Measurements from ENCODE around the gene OR51B5. TPM values are rescaled to one million over a fixed set of nuclear protein-coding genes. Genes with fewer than 3 reads are reported as not detected.
"Not testable (repeated sequence)": the region's sequence is repeated elsewhere in the genome, so short reads cannot be mapped to it uniquely, and the experiment has no call there.

The OR51B5 gene
- polyA plus RNA-seq, 1 donor (not counting 4 experiments of a cell fraction or from before 2014, with no cell fraction given), result not detected

GRCh38 chr11:5339771-5340322, 3.5 kb downstream of the OR51B5 start:
- no peaks in the 10 kb centered on the region for H3K4me1 ChIP-seq (ENCODE audit: control insufficient read depth, extremely low read depth, insufficient read depth, low read length)
- no peak overlapping the region for H3K4me3 ChIP-seq (ENCODE audit: control insufficient read depth in 2 of 3, extremely low read depth in 1 of 3, insufficient read depth in 2 of 3, low read depth in 1 of 3, low read length in 3 of 3)
- H2AFZ ChIP-seq (ENCODE audit: control insufficient read depth, low read length), result no peak overlapping the region
- H3K9ac ChIP-seq (ENCODE audit: control insufficient read depth, extremely low read depth, insufficient read depth, low read length), result no peak overlapping the region
- dilution Hi-C loops (cut with MboI; ENCODE audit: extremely low pct_ligation_motif_present, low sequenced_read_pairs), result no loop called here
- FAIRE-seq, result no peak
- no peaks in the 10 kb centered on the region for H3K9me3 ChIP-seq (ENCODE audit: control insufficient read depth, low read depth, low read length)
- H3K79me2 ChIP-seq (ENCODE audit: control insufficient read depth, insufficient read depth, low read length), result no peaks in the 10 kb centered on the region
- TF ChIP-seq, protein P1, sequence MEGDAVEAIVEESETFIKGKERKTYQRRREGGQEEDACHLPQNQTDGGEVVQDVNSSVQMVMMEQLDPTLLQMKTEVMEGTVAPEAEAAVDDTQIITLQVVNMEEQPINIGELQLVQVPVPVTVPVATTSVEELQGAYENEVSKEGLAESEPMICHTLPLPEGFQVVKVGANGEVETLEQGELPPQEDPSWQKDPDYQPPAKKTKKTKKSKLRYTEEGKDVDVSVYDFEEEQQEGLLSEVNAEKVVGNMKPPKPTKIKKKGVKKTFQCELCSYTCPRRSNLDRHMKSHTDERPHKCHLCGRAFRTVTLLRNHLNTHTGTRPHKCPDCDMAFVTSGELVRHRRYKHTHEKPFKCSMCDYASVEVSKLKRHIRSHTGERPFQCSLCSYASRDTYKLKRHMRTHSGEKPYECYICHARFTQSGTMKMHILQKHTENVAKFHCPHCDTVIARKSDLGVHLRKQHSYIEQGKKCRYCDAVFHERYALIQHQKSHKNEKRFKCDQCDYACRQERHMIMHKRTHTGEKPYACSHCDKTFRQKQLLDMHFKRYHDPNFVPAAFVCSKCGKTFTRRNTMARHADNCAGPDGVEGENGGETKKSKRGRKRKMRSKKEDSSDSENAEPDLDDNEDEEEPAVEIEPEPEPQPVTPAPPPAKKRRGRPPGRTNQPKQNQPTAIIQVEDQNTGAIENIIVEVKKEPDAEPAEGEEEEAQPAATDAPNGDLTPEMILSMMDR (optimal IDR thresholded peaks at IDR 0.05 in 1 of 3, IDR thresholded peaks at IDR 0.05 in 1 of 3, conservative IDR thresholded peaks at IDR 0.05 in 1 of 3; ENCODE audit: extremely low read depth in 1 of 3, insufficient read depth in 2 of 3, low read length in 3 of 3), result no peak
- no peak for TF ChIP-seq EZH2 (IDR thresholded peaks at IDR 0.05; ENCODE audit: low read length)
- no peak overlapping the region for H3K27ac ChIP-seq (ENCODE audit: control insufficient read depth, insufficient read depth, low read length)
- H3K4me2 ChIP-seq (ENCODE audit: control insufficient read depth, extremely low read depth, insufficient read depth, low read depth, low read length), result no peak overlapping the region
- H4K20me1 ChIP-seq (ENCODE audit: control insufficient read depth, extremely low read depth, insufficient read depth, low read length), result no peaks in the 10 kb centered on the region
- no peaks in the 10 kb centered on the region for H3K9me1 ChIP-seq (ENCODE audit: control insufficient read depth, extremely low read depth, insufficient read depth, low read length)
- H3K27me3 ChIP-seq (ENCODE audit: control insufficient read depth, extremely low read depth, insufficient read depth, low read length), result no peaks in the 10 kb centered on the region
- no peak for DNase-seq (ENCODE audit: low read depth, low spot score)
- no peaks in the 10 kb centered on the region for H3K36me3 ChIP-seq (ENCODE audit: control insufficient read depth in 2 of 2, extremely low read depth in 1 of 2, insufficient read depth in 2 of 2, low read length in 2 of 2)

DNA sequence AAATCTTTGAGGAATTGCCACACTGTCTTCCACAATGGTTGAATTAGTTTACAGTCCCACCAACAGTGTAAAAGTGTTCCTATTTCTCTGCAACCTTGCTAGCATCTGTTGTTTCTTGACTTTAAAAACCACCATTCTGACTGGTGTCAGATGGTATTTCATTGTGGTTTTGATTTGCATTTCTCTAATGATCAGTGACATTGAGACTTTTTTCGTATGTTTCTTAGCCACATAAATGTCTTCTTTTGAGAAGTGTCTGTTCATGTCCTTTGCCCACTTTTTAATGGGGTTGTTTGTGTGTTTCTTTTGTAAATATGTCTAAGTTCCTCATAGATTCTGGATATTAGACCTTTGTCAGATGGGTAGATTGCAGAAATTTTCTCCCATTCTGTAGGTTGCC, 6.1 kb downstream of the OR51B5 start:
- H3K36me3 ChIP-seq (ENCODE audit: control insufficient read depth in 2 of 2, extremely low read depth in 1 of 2, insufficient read depth in 2 of 2, low read length in 2 of 2); DNase-seq (ENCODE audit: low read depth, low spot score); H2AFZ ChIP-seq (ENCODE audit: control insufficient read depth, low read length); H3K4me3 ChIP-seq (ENCODE audit: control insufficient read depth in 2 of 3, extremely low read depth in 1 of 3, insufficient read depth in 2 of 3, low read depth in 1 of 3, low read length in 3 of 3); H3K9me3 ChIP-seq (ENCODE audit: control insufficient read depth, low read depth, low read length); dilution Hi-C loops (cut with MboI; ENCODE audit: extremely low pct_ligation_motif_present, low sequenced_read_pairs); H3K27me3 ChIP-seq (ENCODE audit: control insufficient read depth, extremely low read depth, insufficient read depth, low read length); H3K79me2 ChIP-seq (ENCODE audit: control insufficient read depth, insufficient read depth, low read length); H3K9ac ChIP-seq (ENCODE audit: control insufficient read depth, extremely low read depth, insufficient read depth, low read length); H3K9me1 ChIP-seq (ENCODE audit: control insufficient read depth, extremely low read depth, insufficient read depth, low read length); H3K4me1 ChIP-seq (ENCODE audit: control insufficient read depth, extremely low read depth, insufficient read depth, low read length); FAIRE-seq; H3K27ac ChIP-seq (ENCODE audit: control insufficient read depth, insufficient read depth, low read length); H3K4me2 ChIP-seq (ENCODE audit: control insufficient read depth, extremely low read depth, insufficient read depth, low read depth, low read length); H4K20me1 ChIP-seq (ENCODE audit: control insufficient read depth, extremely low read depth, insufficient read depth, low read length): not testable (repeated sequence)

- Histone ChIP-seq H3K4me3 (ENCODE audit: control insufficient read depth in 2 of 3, extremely low read depth in 1 of 3, insufficient read depth in 2 of 3, low read depth in 1 of 3, low read length in 3 of 3) (no peak overlapping the region), H3K79me2 (ENCODE audit: control insufficient read depth, insufficient read depth, low read length) (no peaks in the 10 kb centered on the region), H3K9ac (ENCODE audit: control insufficient read depth, extremely low read depth, insufficient read depth, low read length) (no peak overlapping the region), H3K27ac (ENCODE audit: control insufficient read depth, insufficient read depth, low read length) (no peak overlapping the region), H3K27me3 (ENCODE audit: control insufficient read depth, extremely low read depth, insufficient read depth, low read length) (no peaks in the 10 kb centered on the region), H3K4me1 (ENCODE audit: control insufficient read depth, extremely low read depth, insufficient read depth, low read length) (no peaks in the 10 kb centered on the region), H3K9me1 (ENCODE audit: control insufficient read depth, extremely low read depth, insufficient read depth, low read length) (no peaks in the 10 kb centered on the region), H2AFZ (ENCODE audit: control insufficient read depth, low read length) (no peak overlapping the region), H3K4me2 (ENCODE audit: control insufficient read depth, extremely low read depth, insufficient read depth, low read depth, low read length) (no peak overlapping the region), H3K9me3 (ENCODE audit: control insufficient read depth, low read depth, low read length) (no peaks in the 10 kb centered on the region), H4K20me1 (ENCODE audit: control insufficient read depth, extremely low read depth, insufficient read depth, low read length) (no peaks in the 10 kb centered on the region), H3K36me3 (ENCODE audit: control insufficient read depth in 2 of 2, extremely low read depth in 1 of 2, insufficient read depth in 2 of 2, low read length in 2 of 2) (no peaks in the 10 kb centered on the region)
- FAIRE-seq (no peak), DNase-seq (ENCODE audit: low read depth, low spot score) (no peak)
- dilution Hi-C loops (cut with MboI; ENCODE audit: extremely low pct_ligation_motif_present, low sequenced_read_pairs), result no loop called here
- TF ChIP-seq, protein P1 (optimal IDR thresholded peaks at IDR 0.05 in 1 of 3, IDR thresholded peaks at IDR 0.05 in 1 of 3, conservative IDR thresholded peaks at IDR 0.05 in 1 of 3; ENCODE audit: extremely low read depth in 1 of 3, insufficient read depth in 2 of 3, low read length in 3 of 3), result no peak
- TF ChIP-seq EZH2 (IDR thresholded peaks at IDR 0.05; ENCODE audit: low read length), result no peak
Observed at GRCh38 chr11:5336331-5336730, 7.0 kb downstream of the OR51B5 start.
